Calu3 (cell line): ENCODE results near the gene FZD1. TPM values are rescaled to one million over a fixed set of nuclear protein-coding genes. Genes with fewer than 3 reads are reported as not detected.

ENCODE experiments used
- Bru-seq: library from RNA; stranded (reverse); fragments of 400-500 nt; gene quantifications from one replicate; lab custom pipeline; 2021; lab: Mats Ljungman, UMichigan
- BruChase-seq, 2 experiments: library from RNA; stranded (reverse); fragments of 400-500 nt; gene quantifications; one replicate each; lab custom pipeline; 2021; lab: Mats Ljungman, UMichigan
- BruUV-seq: library from RNA; stranded (reverse); fragments of 400-500 nt; replicated peaks from 2 replicates; lab custom pipeline; 2021; lab: Mats Ljungman, UMichigan
- CTCF ChIA-PET: fragments of 300-600 bp; sonication (Branson Sonifier 250); formaldehyde crosslinking; loops from one replicate; lab custom pipeline; 2022; ENCODE audit warnings: antibody characterized with exemption; lab: Charles Lee
- DNase-seq: peaks from one replicate; pipeline ENCODE4 v3.0.0; 2022
- H3K27ac Mint-ChIP-seq: one replicate; pipeline ENCODE4 v1.8.0; 2022; ENCODE audit warnings: mixed read lengths; ENCODE audit not compliant: unreplicated experiment
- H3K27me3 Mint-ChIP-seq: one replicate; pipeline ENCODE4 v1.8.0; 2022; ENCODE audit warnings: mixed read lengths; ENCODE audit not compliant: unreplicated experiment
- H3K36me3 Mint-ChIP-seq: one replicate; pipeline ENCODE4 v1.8.0; 2022; ENCODE audit warnings: mild to moderate bottlenecking, moderate library complexity, mixed read lengths; ENCODE audit not compliant: insufficient read depth, unreplicated experiment
- H3K4me1 Mint-ChIP-seq: one replicate; pipeline ENCODE4 v1.8.0; 2022; ENCODE audit warnings: mild to moderate bottlenecking, low read depth, mixed read lengths; ENCODE audit not compliant: unreplicated experiment
- H3K4me3 Mint-ChIP-seq: one replicate; pipeline ENCODE4 v1.8.0; 2022; ENCODE audit warnings: mild to moderate bottlenecking, low read depth, moderate library complexity, mixed read lengths; ENCODE audit not compliant: unreplicated experiment
- H3K9me3 Mint-ChIP-seq: one replicate; pipeline ENCODE4 v1.8.0; 2022; ENCODE audit warnings: low read depth, mixed read lengths; ENCODE audit not compliant: unreplicated experiment
- CTCF ChIP-seq: fragments of 200-600 bp; IDR thresholded peaks from one replicate; pipeline ENCODE4 v1.8.0; 2022; ENCODE audit warnings: antibody characterized with exemption; ENCODE audit not compliant: unreplicated experiment
- intact Hi-C: fragments of 100-400 bp; cut with micrococcal nuclease; formaldehyde crosslinking; loops from one replicate; pipeline ENCODE4 v1.10.0; 2022; ENCODE audit not compliant: unreplicated experiment
- long read RNA-seq: library from polyadenylated mRNA; stranded (forward); transcript quantifications from one replicate; pipeline ENCODE4 v2.0.0, GENCODE V29; 2022
- total RNA-seq: library from RNA; stranded (reverse); gene quantifications from 2 replicates; pipeline ENCODE4 v1.2.3, GENCODE V29; 2022

The FZD1 gene
- total RNA-seq = 3.2 and 3.7 TPM in 2 replicates
- Bru-seq, nascent RNA = percentile 36 among the genes with signal in this experiment
- percentile 61 among the genes with signal in this experiment for BruChase-seq, experiment 1, labeled RNA remaining after a 6-hour chase
- BruChase-seq, experiment 2, labeled RNA remaining after a 2-hour chase = percentile 71 among the genes with signal in this experiment
- long read RNA-seq, full-length matches to known transcripts = 6 of 6 reads
- long read RNA-seq, partial matches to known transcripts = 0 of 6 reads
- long read RNA-seq, other reads (novel, unspliced or antisense) = 0 of 6 reads

GRCh38 chr7:91264046-91264923, at the start of gene FZD1:
Gene FZD1 (plus strand): TSS chr7:91264433. CDS start chr7:91264881, 448 bp downstream.
- H3K4me1 Mint-ChIP-seq = no peaks in the 10 kb centered on the region
- no peaks in the 10 kb centered on the region for H3K9me3 Mint-ChIP-seq
- DNase-seq = peak; percentile 91
- TF ChIP-seq CTCF = no peak
- no TSS peak for BruUV-seq
- peak within 1 kb of the TSS; percentile 78 for H3K27ac Mint-ChIP-seq
- intact Hi-C loops = loop anchor here (10.0 kb wide), 1 partner anchor 179 kb away; no protein-coding TSS in a partner anchor
- no peaks in the 10 kb centered on the region for H3K27me3 Mint-ChIP-seq
- H3K36me3 Mint-ChIP-seq = peaks cover 24% of the 10 kb centered on the region
- peak within 1 kb of the TSS; percentile 91 for H3K4me3 Mint-ChIP-seq
- CTCF ChIA-PET = interaction anchor here (0.6 kb wide), 1 partner anchor 174 kb away, joined by 3 read pairs; no protein-coding TSS in a partner anchor

- intact Hi-C loops = no loop called here
- Mint-ChIP-seq H3K36me3 (no peaks in the 10 kb centered on the region), H3K9me3 (no peaks in the 10 kb centered on the region), H3K4me3 (no peak overlapping the region), H3K27ac (no peak overlapping the region), H3K4me1 (no peaks in the 10 kb centered on the region), H3K27me3 (no peaks in the 10 kb centered on the region)
- no peak for DNase-seq
- no TSS peak for BruUV-seq
- CTCF ChIA-PET = no interaction called here
- TF ChIP-seq CTCF = no peak
These were observed 37.8 kb upstream of the FZD1 start for GRCh38 chr7:91226411-91226810.

GRCh38 chr7:91228327-91228726, 35.9 kb upstream of the FZD1 start:
- H3K27ac Mint-ChIP-seq = no peak overlapping the region
- CTCF ChIA-PET = interaction anchor here (1.0 kb wide), 1 partner anchor 490 kb away, joined by 3 read pairs; no protein-coding TSS in a partner anchor
- no peaks in the 10 kb centered on the region for H3K27me3 Mint-ChIP-seq
- H3K4me3 Mint-ChIP-seq = no peak overlapping the region
- no peak for DNase-seq
- no peaks in the 10 kb centered on the region for H3K36me3 Mint-ChIP-seq
- H3K4me1 Mint-ChIP-seq = no peaks in the 10 kb centered on the region
- intact Hi-C loops = no loop called here
- H3K9me3 Mint-ChIP-seq = no peaks in the 10 kb centered on the region
- no TSS peak for BruUV-seq
- no peak for TF ChIP-seq CTCF

GRCh38 chr7:91228927-91229558, 35.2 kb upstream of the FZD1 start:
- no peaks in the 10 kb centered on the region for H3K27me3 Mint-ChIP-seq
- no peak for DNase-seq
- CTCF ChIA-PET = no interaction called here
- no peak overlapping the region for H3K27ac Mint-ChIP-seq
- no peak overlapping the region for H3K4me3 Mint-ChIP-seq
- no peaks in the 10 kb centered on the region for H3K9me3 Mint-ChIP-seq
- TF ChIP-seq CTCF = no peak
- intact Hi-C loops = no loop called here
- no peaks in the 10 kb centered on the region for H3K36me3 Mint-ChIP-seq
- BruUV-seq = no TSS peak
- H3K4me1 Mint-ChIP-seq = no peaks in the 10 kb centered on the region
